GM20000 (cell line): ENCODE measurements around the gene HAPLN3.

Experiments used
- DNase-seq: peaks from one replicate; pipeline ENCODE4 v3.0.0; 2012; ENCODE audit warnings: low spot score
- CTCF ChIP-seq: IDR thresholded peaks from 2 replicates; pipeline ENCODE4 v1.5.1; 2012; ENCODE audit warnings: mild to moderate bottlenecking, control low read depth; ENCODE audit errors: extremely low read depth, missing control alignments

The HAPLN3 gene

GRCh38 chr15:88876573-88876972 lies 18.8 kb downstream of the HAPLN3 start:
- DNase-seq, result no peak
- no peak for TF ChIP-seq CTCF

- TF ChIP-seq CTCF, result no peak
- DNase-seq, result no peak
Measured at GRCh38 chr15:88874684-88875083, 20.7 kb downstream of the HAPLN3 start.

- no peak for DNase-seq
- TF ChIP-seq CTCF, result no peak
Measured at GRCh38 chr15:88874275-88874674, 21.1 kb downstream of the HAPLN3 start.

GRCh38 chr15:88873786-88874185 lies 21.6 kb downstream of the HAPLN3 start:
- no peak for TF ChIP-seq CTCF
- DNase-seq, result no peak

GRCh38 chr15:88872706-88873105 lies 22.6 kb downstream of the HAPLN3 start:
- TF ChIP-seq CTCF, result no peak
- no peak for DNase-seq

- no peak for TF ChIP-seq CTCF
Measured at GRCh38 chr15:88872106-88872505, 23.2 kb downstream of the HAPLN3 start.

GRCh38 chr15:88871313-88871712 lies 24.0 kb downstream of the HAPLN3 start:
- no peak for TF ChIP-seq CTCF

More at GRCh38 chr15:88872106-88872505, 23.2 kb downstream of the HAPLN3 start:
- DNase-seq, result no peak

More at GRCh38 chr15:88871313-88871712, 24.0 kb downstream of the HAPLN3 start:
- DNase-seq, result no peak
